Adrenal gland (tissue), 12 donors: Measurements from ENCODE around the gene ZNF500. TPM values are rescaled to one million over a fixed set of nuclear protein-coding genes. Genes with fewer than 3 reads are reported as not detected.

Experiments
- DNase-seq, 7 donors: peaks; one replicate each; pipeline ENCODE4 v3.0.0-alpha.2; 2019 to 2020
- H3K27ac ChIP-seq, 5 donors: fragments of 200-600 bp; sonication (generic) in 4 of 5; 1 replicate in 3 of 5; 2 replicates in 2 of 5; pipeline versions ENCODE4 v1.5.1 to v1.8.0; 2016 to 2020; ENCODE audit warnings: mild to moderate bottlenecking in 1 of 5
- H3K27me3 ChIP-seq: fragments of 200-600 bp; 2 replicates; pipeline ENCODE4 v1.8.0; 2021
- H3K36me3 ChIP-seq, 2 donors: fragments of 200-600 bp; replicated peaks in 1 of 2; 1 replicate in 1 of 2; 2 replicates in 1 of 2; pipeline versions ENCODE4 v1.5.1 to v1.8.0; 2018 to 2022
- H3K4me1 ChIP-seq, 2 donors: fragments of 200-600 bp; replicated peaks in 1 of 2; 1 replicate in 1 of 2; 2 replicates in 1 of 2; pipeline versions ENCODE4 v1.5.1 to v1.8.0; 2018 to 2021
- H3K4me3 ChIP-seq, 4 donors: fragments of 200-600 bp; sonication (generic) in 3 of 4; one replicate each; pipeline ENCODE4 v1.5.1; 2016 to 2018
- H3K9me3 ChIP-seq, 3 donors: fragments of 200-600 bp; sonication (generic) in 1 of 3; replicated peaks in 1 of 3; 1 replicate in 2 of 3; 2 replicates in 1 of 3; pipeline versions ENCODE4 v1.5.1 to v1.8.0; 2016 to 2021
- CTCF ChIP-seq, 6 experiments: fragments of 450-650 bp in 4 of 6; fragments of 200-600 bp in 2 of 6; sonication (generic) in 1 of 6; IDR thresholded peaks; 1 replicate in 5 of 6; 2 replicates in 1 of 6; pipeline versions ENCODE4 v1.5.1 to v1.8.0; 2016 to 2021; ENCODE audit warnings: antibody characterized with exemption in 6 of 6, mild to moderate bottlenecking in 2 of 6, moderate library complexity in 1 of 6
- POLR2A ChIP-seq, 2 donors: fragments of 450-650 bp; IDR thresholded peaks; one replicate each; pipeline ENCODE4 v1.6.1; 2017; ENCODE audit warnings: antibody characterized with exemption in 2 of 2, mild to moderate bottlenecking in 2 of 2, moderate library complexity in 1 of 2
- WGBS, 4 donors: extraction: QIAGEN DNeasy Blood & Tissue Kit in 2 of 4; methylation state at CpG; one replicate each; pipeline versions ENCODE4 v1.1.5 to v1.1.7; 2013 to 2017; 5-methylcytosine and 5-hydroxymethylcytosine counted together
- intact Hi-C, 2 donors: fragments of 100-400 bp; cut with DNase I; formaldehyde crosslinking; loops; one replicate each; pipeline versions ENCODE4 v1.14.1 to v1.15.0; 2022 to 2023
- polyA plus RNA-seq, 3 donors: library from polyadenylated mRNA; stranded (reverse); fragments of 200-250 nt in 2 of 3; fragments of 350-450 nt in 1 of 3; fragmentation: Illumina TruSeq in 1 of 3; extraction: RNeasy Lipid Tissue Mini Kit (QIAGEN cat#74804) in 1 of 3; gene quantifications; one replicate each; pipeline ENCODE4 v1.2.3, GENCODE V29; 2013 to 2014
- total RNA-seq, 9 donors: library from RNA; depleted of rRNA in 4 of 9; stranded (reverse); fragments of >200 nt in 4 of 9; fragments of 120-200 nt in 1 of 9; fragmentation: NEBNext Ultra II Directional in 1 of 9; extraction: Animal tissue kit (Norgen Biotek cat#: 25700) in 1 of 9; gene quantifications; one replicate each; pipeline versions ENCODE4 v1.1.0 to v1.2.4, GENCODE V29; 2013 to 2023
- donor health status: healthy with polysubstance abuse.
- donor health status: Bipolar disorder and iron deficiency.
- donor health status: DM: yes; HTN: yes; CAD: no.
- donor health status: DM: no; HTN: no; CAD: no.
- donor health status: DM: no; HTN: no; CAD: no.
- donor health status: DM: yes; HTN: yes; CAD: no.

Gene ZNF500
- total and polyA plus RNA-seq, 12 donors: 3.9 to 23.7 (median 11.4) TPM

- Histone ChIP-seq H3K27ac (no peak overlapping the region), H3K4me3 (no peak overlapping the region), H3K27me3 (no peaks in the 10 kb centered on the region), H3K9me3 (no peaks in the 10 kb centered on the region), H3K36me3 (no peaks in the 10 kb centered on the region), H3K4me1 (peaks cover 4 to 10% of the 10 kb centered on the region in 2 donors)
- TF ChIP-seq CTCF (IDR thresholded peaks at IDR 0.05) (no peak), POLR2A (IDR thresholded peaks at IDR 0.05) (no peak)
- intact Hi-C loops: loop anchor here in 1 of 2 donors (10.0 kb wide), 1 partner anchor 217 kb away; the partner anchor contains the start of gene SEC14L5
- WGBS, 4 donors: 78 to 83% (median 80%) methylated on average over 9 to 15 of the region's 15 CpGs
- no peak for DNase-seq
These were observed 29.4 kb downstream of the ZNF500 start for GRCh38 chr16:4737545-4737944.

- Histone ChIP-seq H3K9me3 (no peaks in the 10 kb centered on the region), H3K4me1 (peaks cover 4 to 10% of the 10 kb centered on the region in 2 donors), H3K27me3 (no peaks in the 10 kb centered on the region), H3K27ac (no peak overlapping the region), H3K36me3 (no peaks in the 10 kb centered on the region), H3K4me3 (no peak overlapping the region)
- no peak for TF ChIP-seq CTCF (IDR thresholded peaks at IDR 0.05)
- no peak for TF ChIP-seq POLR2A (IDR thresholded peaks at IDR 0.05)
- intact Hi-C loops: loop anchor here in 1 of 2 donors (10.0 kb wide), 1 partner anchor 218 kb away; the partner anchor contains the start of gene SEC14L5
- no peak for DNase-seq
- 68 to 85% (median 81%) methylated on average over 3 to 4 of the region's 4 CpGs for WGBS, 4 donors
These were observed 30.4 kb downstream of the ZNF500 start for GRCh38 chr16:4736546-4736945.

- intact Hi-C loops: loop anchor here in 1 of 2 donors (10.0 kb wide), 1 partner anchor 220 kb away; the partner anchor contains the start of gene SEC14L5
- H3K27ac ChIP-seq: peak overlapping the region in 4 of 5 donors; percentile 42 to 87 (median 56)
- peak overlapping the region; percentile 41 to 100 (median 82) for H3K4me3 ChIP-seq
- DNase-seq: peak; percentile 88 to 95 (median 92)
- no peaks in the 10 kb centered on the region for H3K9me3 ChIP-seq
- TF ChIP-seq POLR2A (IDR thresholded peaks at IDR 0.05): no peak
- TF ChIP-seq CTCF (IDR thresholded peaks at IDR 0.05): no peak
- H3K27me3 ChIP-seq: no peaks in the 10 kb centered on the region
- peaks cover 0 to 4% of the 10 kb centered on the region in 2 donors for H3K36me3 ChIP-seq
- WGBS, 4 donors: 5 to 18% (median 8%) methylated on average over 15 to 38 of the region's 38 CpGs
- peaks cover 4 to 10% of the 10 kb centered on the region in 2 donors for H3K4me1 ChIP-seq
These were observed 32.0 kb downstream of the ZNF500 start for GRCh38 chr16:4734730-4735535.

- intact Hi-C loops: loop anchor here in 1 of 2 donors (10.0 kb wide), 1 partner anchor 221 kb away; the partner anchor contains the start of gene SEC14L5
- TF ChIP-seq POLR2A (IDR thresholded peaks at IDR 0.05): peak in 1 of 2 donors; percentile 19
- no peak for TF ChIP-seq CTCF (IDR thresholded peaks at IDR 0.05)
- H3K4me1 ChIP-seq: peaks cover 4 to 10% of the 10 kb centered on the region in 2 donors
- peak within 1 kb of the TSS; percentile 41 to 100 (median 82) for H3K4me3 ChIP-seq
- H3K27ac ChIP-seq: peak within 1 kb of the TSS in 4 of 5 donors; percentile 42 to 87 (median 56)
- 0 to 1% (median 0%) methylated on average over 15 to 70 of the region's 70 CpGs for WGBS, 4 donors
- H3K36me3 ChIP-seq: peaks cover 0 to 11% of the 10 kb centered on the region in 2 donors
- no peaks in the 10 kb centered on the region for H3K9me3 ChIP-seq
- H3K27me3 ChIP-seq: no peaks in the 10 kb centered on the region
- DNase-seq: peak; percentile 95 to 99 (median 98)
These were observed 32.8 kb downstream of the ZNF500 start, which contains the start of the genes ANKS3 and DNAAF8 for GRCh38 chr16:4734063-4734729. Gene ANKS3 (minus strand): TSS chr16:4734271. CDS start chr16:4730149, 4,122 bp downstream. Gene DNAAF8 (plus strand): TSS chr16:4734537. CDS start chr16:4736515, 1,978 bp downstream.
